ENCODE results near the gene CBX8.
"Not testable (repeated sequence)": the region's sequence is repeated elsewhere in the genome, so short reads cannot be mapped to it uniquely, and the experiment has no call there.

CBX8 gene

DNA sequence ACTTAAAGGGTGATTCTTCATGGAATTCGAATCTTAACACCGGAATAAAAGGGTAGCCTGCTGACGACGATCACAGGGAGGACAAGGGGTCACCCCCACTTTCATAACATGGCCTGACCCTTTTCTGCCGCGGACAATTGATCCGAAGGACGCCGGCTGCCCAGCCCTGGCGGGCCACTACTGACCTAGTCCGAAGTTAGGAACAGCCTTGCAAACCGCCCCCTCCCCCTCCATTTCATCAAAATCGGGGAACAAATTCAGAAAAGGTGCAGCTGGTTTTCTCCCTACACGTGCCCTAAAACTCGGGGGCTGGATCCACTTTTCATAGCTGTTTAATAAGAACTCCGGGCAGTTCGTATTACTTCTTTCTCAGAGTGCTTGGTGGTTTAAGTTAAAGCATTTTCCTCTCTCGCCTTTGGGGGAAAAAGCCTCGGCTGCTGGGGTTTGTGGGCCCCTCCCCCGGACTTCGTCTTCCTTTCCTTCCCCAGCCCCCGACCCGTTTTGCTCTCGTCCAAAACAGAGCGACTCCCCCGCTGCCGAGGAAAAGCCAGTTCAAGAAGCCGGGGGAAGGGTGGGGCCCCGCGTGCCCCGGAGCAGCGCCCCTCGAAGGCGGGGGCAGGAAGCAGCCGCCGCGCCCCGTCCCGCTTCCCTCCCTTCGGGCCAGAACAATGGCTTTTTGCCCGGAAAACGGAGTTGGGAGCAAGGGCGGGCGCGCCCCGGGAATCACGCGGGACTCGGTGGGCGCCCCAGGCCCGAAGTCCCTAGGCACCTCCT lies 19.6 kb downstream of the CBX8 start:
- no peak for DNase-seq

GRCh38 chr17:79776376-79777119 lies 20.3 kb downstream of the CBX8 start:
- DNase-seq: no peak

DNA sequence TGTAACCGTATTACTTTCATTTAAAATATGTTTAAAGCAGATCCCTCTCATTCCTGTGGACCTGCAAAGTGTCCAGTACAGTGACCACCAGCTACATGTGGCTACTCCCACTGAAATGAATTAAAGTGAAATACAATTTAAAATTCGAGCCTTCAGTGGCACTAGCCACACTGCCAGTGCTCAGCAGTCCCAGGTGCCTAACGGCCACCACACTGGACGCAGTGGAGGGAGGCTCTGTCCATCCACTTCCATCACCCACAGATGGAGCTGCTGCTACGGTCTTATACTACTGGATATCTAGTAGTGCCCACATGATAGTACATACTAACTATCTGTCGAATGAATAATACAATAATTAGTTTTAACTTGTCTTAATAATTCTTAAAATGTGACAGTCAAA lies 21.2 kb downstream of the CBX8 start:
- no peak for DNase-seq

DNA sequence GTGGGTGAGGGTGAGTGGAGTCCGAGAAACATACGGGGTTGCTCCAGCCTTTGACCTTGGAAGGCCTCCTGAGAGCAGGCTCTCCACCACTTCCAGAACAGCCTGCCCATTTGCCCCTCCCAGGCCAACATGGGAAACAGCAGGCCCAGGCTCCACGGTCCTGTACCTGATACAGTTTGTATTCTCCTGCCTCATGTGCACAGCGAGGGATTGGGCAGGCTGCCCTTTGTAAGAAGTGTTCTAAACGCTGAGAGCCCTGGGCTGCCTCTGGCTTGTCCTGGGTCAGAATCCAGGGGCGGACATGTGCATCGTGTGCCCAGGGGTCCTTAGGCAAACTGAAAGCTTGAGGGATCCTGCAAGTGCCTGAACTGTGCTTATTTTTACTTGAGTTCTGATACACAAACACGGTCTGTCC lies 22.3 kb downstream of the CBX8 start:
- no peak for DNase-seq

GRCh38 chr17:79772726-79773125 lies 24.2 kb downstream of the CBX8 start:
- not testable (repeated sequence) for DNase-seq

DNA sequence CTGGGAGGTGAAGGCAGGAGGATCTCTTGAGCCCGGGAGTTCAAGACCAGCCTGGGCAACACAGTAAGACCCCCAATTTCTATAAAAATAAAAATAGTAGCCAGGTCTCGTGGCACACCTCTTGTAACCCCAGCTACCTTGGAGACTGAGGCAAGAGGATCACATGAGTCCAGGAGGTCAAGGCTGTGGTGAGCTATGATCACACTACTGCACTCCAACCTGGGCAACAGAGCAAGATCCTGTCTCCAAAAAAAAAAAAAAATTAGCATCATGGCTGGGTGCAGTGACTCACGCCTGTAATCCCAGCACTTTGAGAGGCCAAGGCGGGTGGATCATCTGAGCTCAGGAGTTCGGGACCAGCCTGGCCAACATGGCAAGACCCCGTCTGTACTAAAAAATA lies 25.6 kb downstream of the CBX8 start:
- DNase-seq: no peak

GRCh38 chr17:79769570-79770506 lies 27.0 kb downstream of the CBX8 start:
- DNase-seq: no peak

DNA sequence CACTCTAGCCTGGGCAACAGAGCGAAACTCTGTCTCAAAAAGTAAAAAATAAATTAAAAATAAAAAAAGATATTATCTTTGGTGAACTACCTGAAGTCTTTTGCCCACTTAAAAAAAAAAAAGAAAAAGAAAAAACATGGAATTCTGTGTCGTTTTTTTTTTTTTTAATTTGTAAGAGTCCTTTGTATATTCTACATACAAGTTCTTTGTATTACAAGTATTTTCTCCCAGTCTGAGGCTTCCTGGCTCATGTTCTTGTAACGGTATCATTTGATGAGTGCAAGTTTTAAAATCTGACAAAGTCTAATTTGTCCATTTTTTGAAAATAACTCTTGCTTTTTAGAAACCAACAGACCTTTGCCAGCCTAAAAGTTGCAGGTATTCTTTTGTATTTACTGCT lies 31.2 kb downstream of the CBX8 start:
- DNase-seq: no peak

DNA sequence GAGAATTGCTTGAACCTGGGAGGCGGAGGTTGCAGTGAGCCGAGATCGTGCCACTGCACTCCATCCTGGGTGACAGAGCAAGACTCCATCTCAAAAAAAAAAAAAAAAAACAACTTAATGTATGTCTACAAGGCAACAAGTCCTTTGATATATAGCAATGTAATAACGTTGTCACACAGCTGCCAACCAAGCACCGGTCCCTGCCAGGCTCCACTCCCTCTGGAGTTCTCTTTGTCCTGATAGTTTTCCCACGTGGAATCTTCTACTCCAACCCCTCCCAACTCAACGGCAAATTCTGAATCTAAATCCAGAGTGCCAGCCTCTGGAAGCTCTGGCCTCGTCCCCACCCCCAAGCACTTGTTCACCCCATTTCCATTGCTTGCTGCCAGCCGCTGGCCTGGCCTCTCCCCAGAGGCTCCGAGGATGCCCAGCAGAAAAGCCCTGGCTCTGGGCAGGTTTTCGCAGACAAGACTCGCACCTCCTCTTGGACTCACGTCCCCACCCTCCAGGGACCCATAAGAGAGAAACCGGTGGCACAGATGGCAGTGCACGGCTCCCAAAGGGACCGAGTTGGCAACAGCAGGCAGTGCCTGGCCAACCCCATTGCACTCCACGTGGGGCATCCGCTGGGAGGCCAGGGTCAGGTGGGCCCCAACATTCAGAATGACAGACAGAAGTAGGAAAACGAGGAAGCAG lies 34.8 kb downstream of the CBX8 start:
- no peak for DNase-seq

GRCh38 chr17:79760197-79760906 lies 36.5 kb downstream of the CBX8 start:
- no peak for DNase-seq

- DNase-seq: no peak
These were observed 38.6 kb downstream of the CBX8 start for GRCh38 chr17:79758271-79758670.

GRCh38 chr17:79757140-79757745 lies 39.6 kb downstream of the CBX8 start:
- DNase-seq: no peak

GRCh38 chr17:79755591-79755990 lies 41.3 kb downstream of the CBX8 start:
- DNase-seq: no peak

GRCh38 chr17:79754903-79755302 lies 42.0 kb downstream of the CBX8 start:
- not testable (repeated sequence) for DNase-seq

- DNase-seq: no peak
These were observed 42.5 kb downstream of the CBX8 start for GRCh38 chr17:79754370-79754769.

- DNase-seq: no peak
These were observed 44.7 kb downstream of the CBX8 start for GRCh38 chr17:79752175-79752574.

DNA sequence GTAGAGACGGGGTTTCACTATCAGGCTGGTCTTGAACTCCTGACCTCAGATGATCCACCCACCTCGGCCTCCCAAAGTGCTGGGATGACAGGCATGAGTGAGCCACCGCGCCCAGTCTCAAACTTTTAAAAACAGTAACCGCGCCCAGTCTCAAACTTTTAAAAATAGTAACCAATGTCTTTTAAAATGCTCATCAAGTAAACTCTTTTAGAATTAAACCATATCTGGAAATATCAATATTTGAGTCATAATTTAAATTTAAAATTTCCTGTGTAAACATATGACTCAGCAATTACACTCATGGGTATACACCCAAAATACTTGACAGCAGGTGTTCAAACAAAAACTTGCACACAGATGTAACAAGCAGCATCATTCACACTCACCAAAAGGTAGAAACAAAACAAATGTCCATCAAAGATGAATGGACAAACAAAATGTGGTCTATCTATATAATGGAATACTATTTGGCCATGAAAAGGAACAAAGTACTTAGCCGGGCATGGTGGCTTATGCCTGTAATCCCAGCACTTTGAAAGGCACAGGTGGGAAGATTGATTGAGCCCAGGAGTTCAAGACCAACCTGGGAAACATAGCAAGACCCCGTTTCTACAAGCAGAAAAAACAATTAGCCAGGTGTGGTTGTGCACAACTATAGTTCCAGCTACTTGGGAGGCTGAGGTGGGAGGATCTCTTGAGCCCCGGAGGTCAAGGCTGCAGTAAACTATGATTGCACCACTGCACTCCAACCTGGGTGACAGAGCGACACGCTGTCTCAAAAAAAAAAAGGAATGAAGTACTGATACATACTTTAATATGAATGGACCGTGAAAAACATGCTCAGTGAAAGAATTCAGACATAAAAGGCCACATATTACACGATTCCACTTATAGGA lies 46.0 kb downstream of the CBX8 start:
- DNase-seq: no peak

DNA sequence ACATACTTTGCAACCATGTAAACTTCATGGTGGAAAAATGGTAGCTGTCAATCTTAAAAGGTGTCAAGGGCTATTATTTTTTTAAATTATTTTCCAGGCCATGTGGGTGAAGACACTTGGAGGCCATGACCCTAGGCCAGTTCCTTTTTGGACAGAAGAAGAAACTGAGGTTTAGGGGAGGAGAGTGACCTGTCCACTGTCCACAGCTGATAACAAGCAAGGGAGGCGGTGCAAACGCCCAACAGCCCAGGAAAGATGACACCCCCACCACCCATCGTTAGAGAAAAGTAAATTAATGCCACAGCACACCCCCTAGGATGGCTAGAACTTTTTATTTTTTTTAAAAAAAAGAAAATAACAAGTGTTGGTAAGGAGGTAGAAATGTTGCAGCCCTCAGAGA lies 46.9 kb downstream of the CBX8 start:
- DNase-seq: no peak

GRCh38 chr17:79749156-79749815 lies 47.6 kb downstream of the CBX8 start:
- DNase-seq: no peak

Data from activated naive CD4-positive, alpha-beta T cell (primary cell).